Measurements from ENCODE around the gene VAMP2. TPM values are rescaled to one million over a fixed set of nuclear protein-coding genes. Genes with fewer than 3 reads are reported as not detected.

VAMP2 gene, protein sequence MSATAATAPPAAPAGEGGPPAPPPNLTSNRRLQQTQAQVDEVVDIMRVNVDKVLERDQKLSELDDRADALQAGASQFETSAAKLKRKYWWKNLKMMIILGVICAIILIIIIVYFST
- polyA plus RNA-seq = 95.0 TPM
- long read RNA-seq, donor 1, transcript VAMP2-201 (5 exons, 2,153 nt) = major isoform, 12 of 13 reads
- long read RNA-seq, donor 1, partial matches to known transcripts = 0 of 13 reads
- long read RNA-seq, donor 1, other reads (novel, unspliced or antisense) = 0 of 13 reads
- long read RNA-seq, donor 2, transcript VAMP2-203 (4 exons, 557 nt) = minor isoform, 8 of 59 reads
- long read RNA-seq, donor 2, transcript VAMP2-201 (5 exons, 2,153 nt) = major isoform, 39 of 59 reads
- long read RNA-seq, donor 2, partial matches to known transcripts = 12 of 59 reads
- long read RNA-seq, donor 2, other reads (novel, unspliced or antisense) = 0 of 59 reads
- long read RNA-seq, donor 3 = 0 reads
- long read RNA-seq, donor 4, partial matches to known transcripts = 0 of 5 reads
- long read RNA-seq, donor 4, other reads (novel, unspliced or antisense) = 0 of 5 reads
- long read RNA-seq, donor 5, transcript VAMP2-201 (5 exons, 2,153 nt) = major isoform, 23 of 26 reads
- long read RNA-seq, donor 5, partial matches to known transcripts = 0 of 26 reads
- long read RNA-seq, donor 5, other reads (novel, unspliced or antisense) = 0 of 26 reads
- long read RNA-seq, donor 6, transcript VAMP2-203 (4 exons, 557 nt) = minor isoform, 8 of 56 reads
- long read RNA-seq, donor 6, transcript VAMP2-201 (5 exons, 2,153 nt) = major isoform, 30 of 56 reads
- long read RNA-seq, donor 6, partial matches to known transcripts = 18 of 56 reads
- long read RNA-seq, donor 6, other reads (novel, unspliced or antisense) = 0 of 56 reads
- long read RNA-seq, donor 7, transcript VAMP2-201 (5 exons, 2,153 nt) = major isoform, 15 of 23 reads
- long read RNA-seq, donor 7, partial matches to known transcripts = 6 of 23 reads
- long read RNA-seq, donor 7, other reads (novel, unspliced or antisense) = 0 of 23 reads
- long read RNA-seq, donor 8, transcript VAMP2-201 (5 exons, 2,153 nt) = major isoform, 38 of 138 reads
- long read RNA-seq, donor 8, transcript VAMP2-203 (4 exons, 557 nt) = minor isoform, 10 of 138 reads
- long read RNA-seq, donor 8, partial matches to known transcripts = 90 of 138 reads
- long read RNA-seq, donor 8, other reads (novel, unspliced or antisense) = 0 of 138 reads
- long read RNA-seq, donor 9, transcript VAMP2-201 (5 exons, 2,153 nt) = major isoform, 17 of 20 reads
- long read RNA-seq, donor 9, partial matches to known transcripts = 0 of 20 reads
- long read RNA-seq, donor 9, other reads (novel, unspliced or antisense) = 0 of 20 reads
- long read RNA-seq, donor 10, transcript VAMP2-201 (5 exons, 2,153 nt) = major isoform, 28 of 43 reads
- long read RNA-seq, donor 10, transcript VAMP2-203 (4 exons, 557 nt) = minor isoform, 7 of 43 reads
- long read RNA-seq, donor 10, partial matches to known transcripts = 8 of 43 reads
- long read RNA-seq, donor 10, other reads (novel, unspliced or antisense) = 0 of 43 reads
- long read RNA-seq, donor 11, transcript VAMP2-203 (4 exons, 557 nt) = minor isoform, 9 of 34 reads
- long read RNA-seq, donor 11, transcript VAMP2-201 (5 exons, 2,153 nt) = major isoform, 16 of 34 reads
- long read RNA-seq, donor 11, partial matches to known transcripts = 9 of 34 reads
- long read RNA-seq, donor 11, other reads (novel, unspliced or antisense) = 0 of 34 reads

DNA sequence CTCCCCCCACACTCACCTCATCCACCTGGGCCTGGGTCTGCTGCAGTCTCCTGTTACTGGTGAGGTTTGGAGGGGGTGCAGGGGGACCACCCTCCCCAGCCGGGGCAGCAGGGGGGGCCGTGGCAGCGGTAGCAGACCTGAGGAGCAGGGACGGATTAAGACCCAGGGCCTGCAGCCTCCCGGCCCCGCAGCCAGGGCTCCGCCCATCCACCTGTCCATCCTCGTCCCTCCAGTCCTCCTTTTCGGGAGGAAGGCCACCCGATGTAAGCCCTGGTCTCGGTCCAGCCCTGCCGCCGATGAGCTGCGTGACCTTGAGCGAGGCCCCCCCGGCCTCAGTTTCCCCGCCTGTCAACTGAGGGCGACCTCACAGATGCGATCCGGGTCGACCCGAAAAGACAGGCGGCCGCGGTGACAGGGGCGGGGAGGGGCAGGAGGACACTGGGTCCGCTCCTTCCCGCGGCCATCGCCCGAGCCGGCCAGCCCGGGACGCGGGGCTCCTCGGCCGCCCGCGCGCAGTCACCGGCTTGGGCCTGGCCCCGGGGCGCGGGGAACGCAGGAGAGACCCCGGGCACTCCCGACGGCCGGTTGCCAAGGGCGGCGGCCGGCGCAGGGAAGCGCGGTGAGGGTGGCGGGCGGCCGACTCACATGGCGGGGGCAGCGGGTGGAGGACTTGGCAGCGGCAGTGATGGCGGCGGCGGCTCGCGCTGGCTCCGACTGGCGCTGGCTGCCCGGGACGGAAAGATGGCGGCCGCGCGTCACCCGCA lies at the start of gene VAMP2:
Gene VAMP2 (minus strand): TSS at position 716 of the 764 bp plus-strand sequence. CDS start 69 bp downstream, at position 647.
- DNase-seq = peak in 1 of 2 donors; percentile 79
- WGBS (ENCODE audit: insufficient coverage, low lambda C conversion rate) = no CpG with 5 or more reads among the region's 75 CpGs
- H3K27me3 ChIP-seq (ENCODE audit: control insufficient read depth, insufficient read depth, low read length) = no peaks in the 10 kb centered on the region
- peak within 1 kb of the TSS; percentile 96 for H3K4me3 ChIP-seq (ENCODE audit: low read length)
- H3K27ac ChIP-seq (ENCODE audit: low read length) = peak within 1 kb of the TSS; percentile 73
- peaks cover 39% of the 10 kb centered on the region for H3K4me1 ChIP-seq (ENCODE audit: control insufficient read depth, insufficient read depth, low read length)
- H3K36me3 ChIP-seq (ENCODE audit: control insufficient read depth, insufficient read depth, low read length) = peaks cover 20% of the 10 kb centered on the region
- H3K9me3 ChIP-seq (ENCODE audit: control insufficient read depth, low read depth, low read length) = no peaks in the 10 kb centered on the region

DNA sequence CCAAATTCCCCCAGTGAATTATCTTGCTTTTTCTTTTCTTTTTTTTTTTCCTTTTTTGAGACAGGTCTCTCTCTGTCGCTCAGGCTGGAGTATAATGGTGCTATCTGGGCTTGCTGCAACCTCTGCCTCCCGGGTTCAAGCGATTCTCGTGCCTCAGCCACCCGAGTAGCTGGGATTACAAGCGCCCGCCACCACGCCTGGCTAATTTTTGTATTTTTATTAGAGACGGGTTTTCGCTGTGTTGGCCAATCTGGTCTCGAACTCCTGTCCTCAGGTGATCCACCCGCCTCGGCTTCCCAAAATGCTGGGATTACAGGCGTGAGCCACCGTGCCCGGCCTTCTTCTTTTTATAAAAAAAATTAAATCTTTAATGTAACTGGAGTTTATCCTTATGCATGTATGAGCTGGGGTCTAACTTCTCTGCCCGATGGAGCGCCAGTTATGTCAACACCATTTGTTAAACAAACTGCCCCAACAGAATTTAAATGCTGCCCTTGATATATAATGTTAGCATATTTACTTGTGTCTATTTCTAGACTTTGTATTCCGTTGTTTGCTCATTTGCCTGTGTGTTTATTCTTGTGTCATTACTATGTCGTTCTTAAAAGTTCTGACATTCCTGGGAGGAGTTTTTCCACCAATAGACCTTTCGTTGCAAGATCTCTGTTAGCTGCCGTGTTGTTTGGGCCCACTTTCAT lies 48.2 kb upstream of the VAMP2 start:
- 40% methylated on average over 3 of the region's 22 CpGs for WGBS (ENCODE audit: insufficient coverage, low lambda C conversion rate)
- DNase-seq = peak in 1 of 2 donors; percentile 17
- Histone ChIP-seq H3K4me3 (ENCODE audit: low read length) (peak overlapping the region; percentile 57), H3K4me1 (ENCODE audit: control insufficient read depth, insufficient read depth, low read length) (no peaks in the 10 kb centered on the region), H3K36me3 (ENCODE audit: control insufficient read depth, insufficient read depth, low read length) (peaks cover 2% of the 10 kb centered on the region), H3K9me3 (ENCODE audit: control insufficient read depth, low read depth, low read length) (no peaks in the 10 kb centered on the region), H3K27me3 (ENCODE audit: control insufficient read depth, insufficient read depth, low read length) (no peaks in the 10 kb centered on the region), H3K27ac (ENCODE audit: low read length) (peak overlapping the region; percentile 54)

DNA sequence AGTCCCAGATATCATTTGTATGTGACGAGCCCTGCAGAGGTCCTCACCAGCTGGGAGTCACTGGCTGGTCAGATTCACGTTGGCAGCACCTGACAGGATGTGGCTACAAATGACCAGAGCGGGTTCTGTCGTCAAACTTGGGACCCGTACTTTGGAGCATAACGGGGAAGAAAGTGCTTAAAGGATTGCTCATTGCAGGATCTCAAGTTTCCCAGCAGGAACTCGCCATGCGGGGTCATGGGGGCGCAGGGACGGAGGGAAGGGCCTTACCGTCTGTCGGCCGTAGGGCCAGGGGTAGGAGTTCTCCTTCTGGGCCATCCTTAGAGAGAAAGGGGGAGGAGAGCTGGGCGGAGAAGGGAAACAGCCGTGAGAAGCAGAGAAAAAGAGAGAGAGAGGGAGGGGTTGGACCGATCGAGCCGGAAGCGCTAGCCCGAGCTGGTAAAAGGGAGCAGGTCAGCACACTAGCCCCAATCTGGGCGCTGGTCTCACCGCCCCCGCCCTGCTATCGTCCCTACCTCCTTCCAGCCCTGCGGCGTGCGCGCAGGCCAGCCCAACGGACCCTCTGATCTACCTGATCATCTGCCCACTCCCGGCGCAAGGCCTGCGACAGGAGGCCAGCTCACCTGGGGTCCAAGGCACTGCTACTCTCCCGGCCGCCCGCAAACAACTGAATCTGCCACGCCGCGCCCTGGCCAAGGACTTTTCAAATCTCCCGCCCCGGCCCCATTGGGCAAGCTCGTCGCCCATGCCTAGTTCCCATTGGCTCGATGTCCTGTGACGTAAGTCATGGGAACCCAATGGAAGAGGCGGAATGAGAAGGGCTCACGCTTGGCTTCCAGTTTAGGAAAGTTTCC lies 47.4 kb upstream of the VAMP2 start, which contains the start of gene AURKB:
Gene AURKB (minus strand): TSS at position 669 of the 854 bp plus-strand sequence. CDS start 351 bp downstream, at position 318.
- Histone ChIP-seq H3K27ac (ENCODE audit: low read length) (peak within 1 kb of the TSS; percentile 54), H3K4me1 (ENCODE audit: control insufficient read depth, insufficient read depth, low read length) (no peaks in the 10 kb centered on the region), H3K36me3 (ENCODE audit: control insufficient read depth, insufficient read depth, low read length) (peaks cover 2% of the 10 kb centered on the region), H3K27me3 (ENCODE audit: control insufficient read depth, insufficient read depth, low read length) (no peaks in the 10 kb centered on the region), H3K4me3 (ENCODE audit: low read length) (peak within 1 kb of the TSS; percentile 57), H3K9me3 (ENCODE audit: control insufficient read depth, low read depth, low read length) (no peaks in the 10 kb centered on the region)
- WGBS (ENCODE audit: insufficient coverage, low lambda C conversion rate) = 0% methylated on average over 7 of the region's 46 CpGs
- DNase-seq = peak; percentile 94

DNA sequence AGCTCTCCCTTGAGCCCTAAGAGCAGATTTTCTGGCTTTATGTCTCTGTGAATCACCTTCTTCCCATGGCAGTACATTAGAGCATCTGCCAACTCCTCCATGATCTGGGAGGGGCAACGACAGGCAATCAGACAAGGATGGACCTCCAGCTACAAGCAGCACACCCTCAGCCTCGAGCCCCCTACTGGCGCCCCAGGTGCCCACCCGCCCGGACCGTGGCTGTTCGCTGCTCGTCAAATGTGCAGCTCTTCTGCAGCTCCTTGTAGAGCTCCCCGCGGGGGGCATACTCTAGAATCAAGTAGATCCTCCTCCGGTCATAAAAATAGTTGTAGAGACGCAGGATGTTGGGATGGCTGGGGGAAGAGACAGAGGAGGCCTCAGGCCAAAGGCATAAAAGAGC lies 43.8 kb upstream of the VAMP2 start:
- WGBS (ENCODE audit: insufficient coverage, low lambda C conversion rate) = no CpG with 5 or more reads among the region's 12 CpGs
- no peak for DNase-seq
- H3K4me3 ChIP-seq (ENCODE audit: low read length) = no peak overlapping the region
- H3K4me1 ChIP-seq (ENCODE audit: control insufficient read depth, insufficient read depth, low read length) = no peaks in the 10 kb centered on the region
- H3K27ac ChIP-seq (ENCODE audit: low read length) = no peak overlapping the region
- no peaks in the 10 kb centered on the region for H3K9me3 ChIP-seq (ENCODE audit: control insufficient read depth, low read depth, low read length)
- H3K36me3 ChIP-seq (ENCODE audit: control insufficient read depth, insufficient read depth, low read length) = peaks cover 4% of the 10 kb centered on the region
- no peaks in the 10 kb centered on the region for H3K27me3 ChIP-seq (ENCODE audit: control insufficient read depth, insufficient read depth, low read length)

DNA sequence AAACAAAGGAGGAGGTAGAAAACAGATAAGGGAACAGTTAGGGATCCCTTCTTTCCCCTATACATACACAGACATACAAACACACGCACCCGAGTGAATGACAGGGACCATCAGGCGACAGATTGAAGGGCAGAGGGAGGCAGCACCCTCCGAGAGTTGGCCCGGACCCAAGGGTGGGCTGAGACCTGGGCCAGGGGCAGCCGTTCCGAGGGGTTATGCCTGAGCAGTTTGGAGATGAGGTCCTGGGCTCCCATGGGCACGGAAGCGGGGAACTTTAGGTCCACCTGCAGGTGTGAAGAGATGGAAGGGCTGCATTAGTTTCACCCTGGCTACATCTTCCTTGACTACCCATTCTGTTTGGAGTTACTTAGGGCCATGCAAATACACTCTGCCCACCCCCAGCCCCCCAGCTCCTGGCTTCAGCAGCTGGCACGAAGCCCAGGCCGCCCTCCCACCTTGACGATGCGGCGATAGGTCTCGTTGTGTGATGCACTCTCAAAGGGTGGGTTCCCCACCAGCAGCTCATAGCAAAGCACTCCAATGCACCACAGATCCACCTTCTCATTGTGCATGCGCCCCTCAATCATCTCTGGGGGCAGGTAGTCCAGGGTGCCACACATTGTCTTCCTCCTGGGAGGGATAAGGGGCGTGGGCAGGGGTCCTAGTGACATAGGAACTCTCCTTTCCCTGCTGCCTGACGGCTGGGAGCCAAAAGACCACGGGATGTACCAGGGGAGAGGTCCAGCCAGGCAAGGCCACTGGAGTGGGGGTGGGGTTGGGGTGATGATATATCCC lies 42.2 kb upstream of the VAMP2 start:
- peaks cover 4% of the 10 kb centered on the region for H3K36me3 ChIP-seq (ENCODE audit: control insufficient read depth, insufficient read depth, low read length)
- no peaks in the 10 kb centered on the region for H3K9me3 ChIP-seq (ENCODE audit: control insufficient read depth, low read depth, low read length)
- H3K27ac ChIP-seq (ENCODE audit: low read length) = no peak overlapping the region
- H3K4me3 ChIP-seq (ENCODE audit: low read length) = no peak overlapping the region
- H3K27me3 ChIP-seq (ENCODE audit: control insufficient read depth, insufficient read depth, low read length) = no peaks in the 10 kb centered on the region
- WGBS (ENCODE audit: insufficient coverage, low lambda C conversion rate) = no CpG with 5 or more reads among the region's 19 CpGs
- no peaks in the 10 kb centered on the region for H3K4me1 ChIP-seq (ENCODE audit: control insufficient read depth, insufficient read depth, low read length)
- no peak for DNase-seq

DNA sequence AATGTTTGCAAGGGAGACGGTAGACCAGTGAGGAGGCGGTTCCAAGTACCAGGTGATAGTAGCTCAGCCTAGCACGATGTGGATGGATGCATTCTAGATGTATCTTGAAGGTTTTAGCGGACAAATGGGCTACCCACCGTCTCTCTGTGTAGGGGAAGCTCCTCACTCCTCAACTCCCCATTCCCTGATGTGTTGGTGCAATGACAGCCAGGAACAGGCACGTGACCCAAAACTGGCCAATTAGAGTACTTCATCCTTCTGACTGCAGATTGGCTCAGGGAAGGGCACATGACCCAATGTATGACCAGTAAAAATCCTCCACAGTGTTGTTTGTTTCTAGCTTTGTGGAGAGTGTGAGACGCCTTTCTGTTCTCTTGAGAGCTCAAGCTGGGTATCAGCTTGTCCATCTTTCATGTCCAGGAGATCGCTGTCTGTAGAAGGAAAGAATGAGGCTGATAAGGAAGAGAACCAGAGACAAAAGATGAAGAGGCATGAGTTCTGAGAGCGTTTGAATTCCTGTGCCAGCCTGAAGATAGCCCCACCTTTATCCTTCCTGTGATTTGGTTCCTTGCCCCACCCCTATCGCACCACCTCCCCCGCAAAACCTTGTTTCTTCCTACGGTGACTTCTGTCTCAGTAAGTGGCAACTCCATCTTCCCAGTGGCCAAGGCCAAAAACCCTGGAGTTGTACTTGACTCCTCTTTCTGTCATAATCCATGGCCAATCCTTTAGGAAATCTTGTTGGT lies 29.5 kb upstream of the VAMP2 start:
- Histone ChIP-seq H3K36me3 (ENCODE audit: control insufficient read depth, insufficient read depth, low read length) (no peaks in the 10 kb centered on the region), H3K27ac (ENCODE audit: low read length) (peak overlapping the region; percentile 79), H3K9me3 (ENCODE audit: control insufficient read depth, low read depth, low read length) (no peaks in the 10 kb centered on the region), H3K4me1 (ENCODE audit: control insufficient read depth, insufficient read depth, low read length) (peaks cover 31% of the 10 kb centered on the region), H3K4me3 (ENCODE audit: low read length) (peak overlapping the region; percentile 34), H3K27me3 (ENCODE audit: control insufficient read depth, insufficient read depth, low read length) (no peaks in the 10 kb centered on the region)
- peak; percentile 91 to 95 for DNase-seq
- 0% methylated on average over 1 of the region's 12 CpGs for WGBS (ENCODE audit: insufficient coverage, low lambda C conversion rate)

DNA sequence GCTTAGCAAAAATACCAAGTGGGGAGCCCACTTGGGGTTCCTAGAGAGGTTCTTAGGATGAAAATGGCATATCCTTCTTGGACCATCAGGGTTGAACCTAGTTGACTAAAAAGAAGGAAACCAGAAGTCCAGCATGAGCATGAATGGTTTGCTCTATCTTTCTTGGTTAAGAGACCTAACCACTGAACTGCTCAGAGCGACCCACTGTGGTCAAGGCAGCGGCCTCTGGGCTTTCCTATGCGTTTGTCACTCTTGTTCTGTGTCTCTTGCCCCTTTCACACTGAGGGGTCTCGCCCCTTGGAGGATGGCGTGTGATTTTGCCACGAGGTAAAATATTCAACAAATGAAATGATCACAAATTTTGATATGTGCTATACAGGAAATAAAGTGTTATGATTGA lies 27.8 kb upstream of the VAMP2 start:
- Histone ChIP-seq H3K36me3 (ENCODE audit: control insufficient read depth, insufficient read depth, low read length) (no peaks in the 10 kb centered on the region), H3K9me3 (ENCODE audit: control insufficient read depth, low read depth, low read length) (no peaks in the 10 kb centered on the region), H3K4me3 (ENCODE audit: low read length) (peak overlapping the region; percentile 10), H3K4me1 (ENCODE audit: control insufficient read depth, insufficient read depth, low read length) (peaks cover 31% of the 10 kb centered on the region), H3K27me3 (ENCODE audit: control insufficient read depth, insufficient read depth, low read length) (no peaks in the 10 kb centered on the region), H3K27ac (ENCODE audit: low read length) (peak overlapping the region; percentile 72)
- DNase-seq = no peak
- 60% methylated on average over 1 of the region's 6 CpGs for WGBS (ENCODE audit: insufficient coverage, low lambda C conversion rate)

Data from large intestine (tissue), 12 donors.